Keratinocyte (primary cell): ENCODE measurements around the gene UBQLN4. TPM values are rescaled to one million over a fixed set of nuclear protein-coding genes. Genes with fewer than 3 reads are reported as not detected.

Source experiments
- DNase-seq: peaks from one replicate; pipeline ENCODE4 v3.0.0-alpha.2; 2011; ENCODE audit warnings: low read depth, missing footprints, low spot score
- FAIRE-seq: peaks from 2 replicates; lab custom pipeline; 2011; peaks lifted over from hg19 to GRCh38; lab: Jason Lieb, UNC
- H2AFZ ChIP-seq: 2 replicates; pipeline ENCODE4 v1.6.0; 2012; ENCODE audit warnings: low read length, control low read depth, inconsistent platforms; ENCODE audit not compliant: control insufficient read depth
- H3K27ac ChIP-seq: 2 replicates; pipeline ENCODE4 v1.5.1; 2011; ENCODE audit warnings: low read length; ENCODE audit not compliant: control insufficient read depth, insufficient read depth
- H3K27me3 ChIP-seq: 3 replicates; pipeline ENCODE4 v1.6.0; 2011; ENCODE audit warnings: low read length; ENCODE audit not compliant: control insufficient read depth, insufficient read depth; ENCODE audit errors: extremely low read depth
- H3K36me3 ChIP-seq, 2 experiments: 2 replicates in 1 of 2; 3 replicates in 1 of 2; pipeline ENCODE4 v1.5.1; 2011; ENCODE audit warnings: low read length in 2 of 2, mild to moderate bottlenecking in 1 of 2; ENCODE audit not compliant: control insufficient read depth in 2 of 2, insufficient read depth in 2 of 2; ENCODE audit errors: extremely low read depth in 1 of 2
- H3K4me1 ChIP-seq: 3 replicates; pipeline ENCODE4 v1.5.1; 2011; ENCODE audit warnings: low read length; ENCODE audit not compliant: control insufficient read depth, insufficient read depth; ENCODE audit errors: extremely low read depth
- H3K4me2 ChIP-seq: 3 replicates; pipeline ENCODE4 v1.6.0; 2011; ENCODE audit warnings: low read depth, low read length; ENCODE audit not compliant: control insufficient read depth, insufficient read depth; ENCODE audit errors: extremely low read depth
- H3K4me3 ChIP-seq, 3 experiments: fragments of 200-600 bp in 1 of 3; sonication (generic) in 1 of 3; 2 replicates in 2 of 3; 3 replicates in 1 of 3; pipeline ENCODE4 v1.5.1; 2011 to 2016; ENCODE audit warnings: low read length in 3 of 3, mild to moderate bottlenecking in 3 of 3, control low read depth in 2 of 3, inconsistent platforms in 1 of 3, low read depth in 1 of 3, mixed read lengths in 1 of 3, mixed run types in 1 of 3, moderate library complexity in 1 of 3; ENCODE audit not compliant: control insufficient read depth in 2 of 3, insufficient read depth in 2 of 3; ENCODE audit errors: extremely low read depth in 1 of 3
- H3K79me2 ChIP-seq: 2 replicates; pipeline ENCODE4 v1.6.0; 2012; ENCODE audit warnings: low read length; ENCODE audit not compliant: control insufficient read depth, insufficient read depth
- H3K9ac ChIP-seq: 3 replicates; pipeline ENCODE4 v1.6.0; 2011; ENCODE audit warnings: low read length; ENCODE audit not compliant: control insufficient read depth, insufficient read depth; ENCODE audit errors: extremely low read depth
- H3K9me1 ChIP-seq: 3 replicates; pipeline ENCODE4 v1.6.0; 2011; ENCODE audit warnings: low read length; ENCODE audit not compliant: control insufficient read depth, insufficient read depth; ENCODE audit errors: extremely low read depth
- H3K9me3 ChIP-seq: 2 replicates; pipeline ENCODE4 v1.5.1; 2012; ENCODE audit warnings: low read depth, low read length; ENCODE audit not compliant: control insufficient read depth
- H4K20me1 ChIP-seq: 3 replicates; pipeline ENCODE4 v1.6.0; 2011; ENCODE audit warnings: low read length; ENCODE audit not compliant: control insufficient read depth, insufficient read depth; ENCODE audit errors: extremely low read depth
- CTCF ChIP-seq, 3 experiments: IDR thresholded peaks in 1 of 3; conservative IDR thresholded peaks in 1 of 3; optimal IDR thresholded peaks in 1 of 3; 2 replicates in 2 of 3; 3 replicates in 1 of 3; pipeline versions ENCODE3 to v1.5.1; 2011; ENCODE audit warnings: low read length in 3 of 3, mild to moderate bottlenecking in 3 of 3, moderate library complexity in 2 of 3, control low read depth in 1 of 3, inconsistent platforms in 1 of 3; ENCODE audit not compliant: insufficient read depth in 2 of 3; ENCODE audit errors: extremely low read depth in 1 of 3
- EZH2 ChIP-seq: IDR thresholded peaks from one replicate; pipeline ENCODE4 v1.6.1; 2012; ENCODE audit warnings: inconsistent platforms, mild to moderate bottlenecking, low read length, moderate library complexity
- dilution Hi-C: fragments of 300-500 bp; cut with MboI; formaldehyde crosslinking; loops from one replicate; pipeline ENCODE4 v1.7.0; 2020; ENCODE audit warnings: low sequenced_read_pairs; ENCODE audit not compliant: extremely low pct_ligation_motif_present
- polyA plus RNA-seq, 5 experiments: library from polyadenylated mRNA; depleted of rRNA in 3 of 5; stranded (reverse) in 3 of 5; stranded (forward) in 1 of 5; unstranded in 1 of 5; fragments of >200 nt; gene quantifications; 1 replicate in 1 of 5; 2 replicates in 3 of 5; 3 replicates in 1 of 5; pipeline versions ENCODE4 v1.2.1 to v1.2.3, GENCODE V29; 2011 to 2012; ENCODE audit warnings: missing spikeins in 2 of 5, low read depth in 1 of 5, low replicate concordance in 1 of 5

UBQLN4 gene
- polyA plus RNA-seq, 1 donor (not counting 4 experiments of a cell fraction or from before 2014, with no cell fraction given): 35.8 TPM

- DNase-seq (no peak), FAIRE-seq (no peak)
- peaks cover 2% of the 10 kb centered on the region for H3K9me1 ChIP-seq
- peaks cover 40% of the 10 kb centered on the region for H3K79me2 ChIP-seq
- H3K4me1 ChIP-seq: peaks cover 13% of the 10 kb centered on the region
- no peaks in the 10 kb centered on the region for H4K20me1 ChIP-seq
- no peak overlapping the region for H3K27ac ChIP-seq
- dilution Hi-C loops: no loop called here
- TF ChIP-seq EZH2: no peak
- TF ChIP-seq CTCF (optimal IDR thresholded peaks at IDR 0.05 in 1 of 3, IDR thresholded peaks at IDR 0.05 in 1 of 3, conservative IDR thresholded peaks at IDR 0.05 in 1 of 3; ENCODE audit: extremely low read depth in 1 of 3, insufficient read depth in 2 of 3, low read length in 3 of 3): no peak
- H3K4me2 ChIP-seq: no peak overlapping the region
- peaks cover 3 to 4% of the 10 kb centered on the region in 2 experiments for H3K36me3 ChIP-seq
- no peak overlapping the region for H3K9ac ChIP-seq
- H3K27me3 ChIP-seq: no peaks in the 10 kb centered on the region
- H3K4me3 ChIP-seq: no peak overlapping the region
- H2AFZ ChIP-seq: no peak overlapping the region
- H3K9me3 ChIP-seq: no peaks in the 10 kb centered on the region
Measured at GRCh38 chr1:156056326-156056849, 2.8 kb upstream of the UBQLN4 start.

- Histone ChIP-seq H3K79me2 (peaks cover 35% of the 10 kb centered on the region), H3K4me3 (peak overlapping the region; percentile 87 to 96 (median 90)), H3K9me1 (peaks cover 2% of the 10 kb centered on the region), H2AFZ (peak overlapping the region; percentile 89), H3K27me3 (no peaks in the 10 kb centered on the region), H3K36me3 (peaks cover 3 to 4% of the 10 kb centered on the region in 2 experiments), H3K27ac (peak overlapping the region; percentile 96), H3K4me1 (peaks cover 13% of the 10 kb centered on the region), H3K4me2 (peak overlapping the region; percentile 99), H3K9me3 (no peaks in the 10 kb centered on the region), H4K20me1 (no peaks in the 10 kb centered on the region), H3K9ac (peak overlapping the region; percentile 95)
- dilution Hi-C loops: no loop called here
- no peak for DNase-seq
- no peak for FAIRE-seq
- TF ChIP-seq CTCF (optimal IDR thresholded peaks at IDR 0.05 in 1 of 3, IDR thresholded peaks at IDR 0.05 in 1 of 3, conservative IDR thresholded peaks at IDR 0.05 in 1 of 3; ENCODE audit: extremely low read depth in 1 of 3, insufficient read depth in 2 of 3, low read length in 3 of 3) (no peak), EZH2 (no peak)
Measured at GRCh38 chr1:156055281-156056048, 1.9 kb upstream of the UBQLN4 start.
